HCEC 1CT (cell line): ENCODE data around the gene CMTM2.

Source experiments
- DNase-seq: peaks from one replicate; pipeline ENCODE4 v3.0.0-alpha.2; 2017

The CMTM2 gene

DNA sequence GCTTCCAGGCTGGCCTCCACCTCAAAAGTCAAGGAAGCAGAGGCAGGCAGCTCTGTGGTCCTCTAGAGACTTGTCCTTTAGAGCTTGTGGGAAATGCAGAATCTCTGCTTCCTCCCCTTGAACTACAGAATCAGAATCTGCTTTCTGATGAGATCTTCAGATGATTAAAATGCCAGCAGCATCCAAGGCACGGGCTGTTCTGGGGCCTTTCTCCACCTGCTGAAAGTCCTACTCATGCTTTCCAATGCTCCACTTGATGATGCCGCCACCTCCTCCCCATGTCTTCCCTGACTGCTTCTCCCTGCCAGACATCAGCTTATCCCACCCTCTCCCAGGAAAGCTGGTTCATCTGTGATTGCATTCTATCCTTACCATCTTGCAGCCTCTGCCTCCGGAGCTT lies 58.5 kb downstream of the CMTM2 start:
- no peak for DNase-seq
